Articular chondrocyte of knee joint (primary cell): ENCODE measurements around the gene CKS2. TPM values are rescaled to one million over a fixed set of nuclear protein-coding genes. Genes with fewer than 3 reads are reported as not detected.

Source experiments
- small RNA-seq: library from RNA; depleted of rRNA; stranded (forward); fragments of <200 nt; gene quantifications from one replicate; pipeline ENCODE3, GENCODE V24; 2012
- total RNA-seq: library from RNA; depleted of rRNA; stranded (reverse); fragments of >200 nt; gene quantifications from 2 replicates; pipeline ENCODE4 v1.2.3, GENCODE V29; 2012

CKS2 gene
- total RNA-seq, result 56.3 and 67.8 TPM in 2 replicates

DNA sequence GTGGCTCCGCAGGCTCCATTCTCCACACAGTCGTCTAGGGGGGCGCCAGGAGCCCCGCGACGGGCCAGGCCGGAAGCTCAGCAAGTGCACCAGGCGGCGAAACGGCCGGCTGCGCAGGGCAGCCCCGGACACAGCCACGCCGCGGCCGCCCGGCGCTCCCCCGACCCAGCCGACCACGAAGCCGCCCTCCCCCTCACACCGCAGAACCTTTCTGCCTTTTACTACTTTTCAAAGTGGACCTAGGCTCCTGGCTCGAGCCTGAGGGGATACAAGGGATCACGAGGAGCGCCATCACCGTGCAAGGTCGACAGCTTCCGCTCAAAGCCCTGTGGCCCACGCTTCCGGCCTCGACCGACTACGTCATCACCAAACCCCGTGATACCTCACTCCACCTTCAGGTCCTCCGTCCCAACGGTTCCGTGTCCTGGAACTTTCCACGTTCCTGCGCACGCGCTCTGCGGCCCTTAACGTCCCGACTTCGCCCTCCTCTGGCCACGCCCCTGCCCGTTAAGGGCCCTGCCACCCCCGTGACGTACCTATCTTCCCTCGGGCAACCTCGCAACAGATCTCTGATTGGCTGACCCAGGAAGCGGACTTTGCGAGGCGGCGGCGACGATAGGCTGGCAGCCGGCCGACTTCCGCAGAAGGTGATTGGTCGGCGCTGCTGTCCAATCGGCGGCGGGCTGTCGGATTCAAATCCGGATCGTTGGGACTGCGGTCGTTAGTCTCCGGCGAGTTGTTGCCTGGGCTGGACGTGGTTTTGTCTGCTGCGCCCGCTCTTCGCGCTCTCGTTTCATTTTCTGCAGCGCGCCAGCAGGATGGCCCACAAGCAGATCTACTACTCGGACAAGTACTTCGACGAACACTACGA lies at the start of gene CKS2:
Gene CKS2 (plus strand): TSS at position 721 of the 871 bp plus-strand sequence. CDS start 98 bp downstream, at position 819.

DNA sequence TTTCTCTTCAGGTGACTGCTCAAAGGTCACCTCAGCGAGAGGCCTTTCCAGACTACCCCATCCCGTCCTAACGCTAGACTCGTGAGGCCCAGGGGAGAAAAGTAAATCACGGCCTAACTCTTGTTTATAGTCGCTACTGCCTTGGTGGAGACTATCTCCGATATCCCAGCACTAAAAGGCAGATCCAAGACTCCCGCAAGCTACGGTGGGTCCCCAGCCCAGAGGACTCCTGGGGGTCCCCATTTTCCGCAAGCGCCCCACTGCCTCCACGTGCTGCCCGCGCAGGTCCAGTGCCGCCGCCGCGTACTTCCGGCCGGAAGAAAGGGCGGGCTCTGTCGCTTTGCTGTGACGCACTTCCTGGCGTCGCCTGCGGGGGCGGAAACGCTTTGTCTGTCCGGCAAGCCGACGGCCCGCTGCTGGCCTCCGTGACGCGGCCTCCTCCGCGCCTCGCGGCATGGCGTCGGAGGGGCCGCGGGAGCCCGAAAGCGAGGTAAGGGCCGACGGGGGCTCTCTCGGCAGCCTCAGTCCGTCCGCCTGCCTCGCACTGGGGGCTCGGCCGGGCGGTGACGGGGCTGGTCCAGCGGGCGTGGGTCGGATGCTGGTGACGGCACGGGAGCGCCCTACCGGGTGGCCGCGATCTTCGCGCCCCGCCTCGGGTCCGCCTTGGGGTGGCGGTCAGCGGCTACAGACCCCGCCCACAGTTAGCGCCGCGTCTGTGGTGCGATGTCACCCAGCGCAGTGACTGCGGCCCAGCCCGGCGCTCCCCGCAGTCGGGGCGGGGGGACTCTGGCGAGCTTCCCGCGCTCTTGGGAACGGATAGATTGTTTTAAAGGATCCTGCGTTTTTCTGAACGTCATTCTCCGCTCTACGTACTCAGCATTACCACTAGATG lies 7.4 kb downstream of the CKS2 start, which contains the start of gene SECISBP2:
Gene SECISBP2 (plus strand): TSS at position 378 of the 892 bp plus-strand sequence. CDS start 77 bp downstream, at position 455.

Small RNAs within 50 kb of the gene (small RNA-seq; reads per million reads assigned to genes)
- not detected for gene MIR3153

Other genes with a start within 250 kb of the CKS2 start
- 0.26 and 1.4 TPM in 2 replicates for gene SHC3, start 132.4 kb upstream of the CKS2 start, total RNA-seq
- gene SECISBP2, start 7.3 kb downstream of the CKS2 start, total RNA-seq, result 32.8 and 34.3 TPM in 2 replicates
- 1.2 and 1.3 TPM in 2 replicates for gene SEMA4D, start 186.9 kb downstream of the CKS2 start, total RNA-seq